Dermis blood vessel endothelial cell (primary cell): ENCODE measurements around the gene PSMD13. TPM values are rescaled to one million over a fixed set of nuclear protein-coding genes. Genes with fewer than 3 reads are reported as not detected.
"Not testable (repeated sequence)": the region's sequence is repeated elsewhere in the genome, so short reads cannot be mapped to it uniquely, and the experiment has no call there.

ENCODE experiments used
- DNase-seq: peaks from one replicate; pipeline ENCODE4 v3.0.0; 2010
- total RNA-seq: library from RNA; depleted of rRNA; stranded (reverse); fragments of >200 nt; gene quantifications from 2 replicates; pipeline ENCODE4 v1.2.3, GENCODE V29; 2014

PSMD13 gene
- total RNA-seq, 1 donor from 2014 or later: 183 TPM

GRCh38 chr11:278001-278951 lies 41.5 kb downstream of the PSMD13 start, which contains the start of gene NLRP6:
Gene NLRP6 (plus strand): TSS chr11:278407. CDS start chr11:278570, 163 bp downstream.
- DNase-seq: no peak

DNA sequence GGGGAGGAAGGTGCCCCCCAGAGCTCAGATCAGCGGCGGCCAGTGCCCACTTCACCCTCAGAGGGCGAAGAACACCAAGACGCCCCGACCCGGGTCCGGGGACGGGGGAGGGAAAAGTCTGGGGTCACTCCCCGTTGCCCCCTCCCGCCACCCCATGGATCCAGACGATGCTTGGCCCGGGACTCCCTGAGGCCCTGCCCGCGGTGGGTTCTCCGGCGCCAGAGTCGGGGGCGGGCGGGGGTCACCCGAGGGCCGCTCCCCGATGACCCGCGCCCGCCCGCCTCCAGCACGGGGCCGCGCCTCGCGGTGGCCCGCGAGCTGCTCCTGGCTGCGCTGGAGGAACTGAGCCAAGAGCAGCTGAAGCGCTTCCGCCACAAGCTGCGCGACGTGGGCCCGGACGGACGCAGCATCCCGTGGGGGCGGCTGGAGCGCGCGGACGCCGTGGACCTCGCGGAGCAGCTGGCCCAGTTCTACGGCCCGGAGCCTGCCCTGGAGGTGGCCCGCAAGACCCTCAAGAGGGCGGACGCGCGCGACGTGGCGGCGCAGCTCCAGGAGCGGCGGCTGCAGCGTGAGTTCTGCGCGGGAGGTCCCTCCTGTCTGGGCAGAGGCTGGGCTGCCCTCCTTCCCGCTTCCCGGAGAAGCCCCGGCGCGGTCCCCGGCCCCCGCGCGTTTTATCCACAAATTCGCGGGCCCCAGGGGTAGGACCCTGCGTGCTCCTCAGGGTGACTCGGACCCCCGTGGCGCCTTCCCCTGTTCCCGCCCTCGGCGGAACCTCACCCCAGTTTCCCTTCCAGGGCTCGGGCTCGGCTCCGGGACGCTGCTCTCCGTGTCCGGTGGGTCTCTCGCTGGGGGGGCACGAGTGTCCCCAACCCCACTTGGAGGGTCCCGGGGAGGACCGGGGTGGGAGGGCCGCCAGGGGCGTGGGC lies 42.5 kb downstream of the PSMD13 start:
- no peak for DNase-seq

DNA sequence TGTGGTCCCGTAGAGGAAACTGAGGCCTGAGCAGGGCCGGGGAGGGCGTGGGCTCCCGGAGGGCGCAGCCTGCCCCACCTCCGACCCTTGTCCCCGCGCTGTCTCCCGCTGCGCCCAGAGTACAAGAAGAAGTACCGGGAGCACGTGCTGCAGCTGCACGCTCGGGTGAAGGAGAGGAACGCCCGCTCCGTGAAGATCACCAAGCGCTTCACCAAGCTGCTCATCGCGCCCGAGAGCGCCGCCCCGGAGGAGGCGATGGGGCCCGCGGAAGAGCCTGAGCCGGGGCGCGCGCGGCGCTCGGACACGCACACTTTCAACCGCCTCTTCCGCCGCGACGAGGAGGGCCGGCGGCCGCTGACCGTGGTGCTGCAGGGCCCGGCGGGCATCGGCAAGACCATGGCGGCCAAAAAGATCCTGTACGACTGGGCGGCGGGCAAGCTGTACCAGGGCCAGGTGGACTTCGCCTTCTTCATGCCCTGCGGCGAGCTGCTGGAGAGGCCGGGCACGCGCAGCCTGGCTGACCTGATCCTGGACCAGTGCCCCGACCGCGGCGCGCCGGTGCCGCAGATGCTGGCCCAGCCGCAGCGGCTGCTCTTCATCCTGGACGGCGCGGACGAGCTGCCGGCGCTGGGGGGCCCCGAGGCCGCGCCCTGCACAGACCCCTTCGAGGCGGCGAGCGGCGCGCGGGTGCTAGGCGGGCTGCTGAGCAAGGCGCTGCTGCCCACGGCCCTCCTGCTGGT lies 43.4 kb downstream of the PSMD13 start:
- peak; percentile 53 for DNase-seq

- DNase-seq: no peak
These were observed 44.1 kb downstream of the PSMD13 start for GRCh38 chr11:280706-281485.

DNA sequence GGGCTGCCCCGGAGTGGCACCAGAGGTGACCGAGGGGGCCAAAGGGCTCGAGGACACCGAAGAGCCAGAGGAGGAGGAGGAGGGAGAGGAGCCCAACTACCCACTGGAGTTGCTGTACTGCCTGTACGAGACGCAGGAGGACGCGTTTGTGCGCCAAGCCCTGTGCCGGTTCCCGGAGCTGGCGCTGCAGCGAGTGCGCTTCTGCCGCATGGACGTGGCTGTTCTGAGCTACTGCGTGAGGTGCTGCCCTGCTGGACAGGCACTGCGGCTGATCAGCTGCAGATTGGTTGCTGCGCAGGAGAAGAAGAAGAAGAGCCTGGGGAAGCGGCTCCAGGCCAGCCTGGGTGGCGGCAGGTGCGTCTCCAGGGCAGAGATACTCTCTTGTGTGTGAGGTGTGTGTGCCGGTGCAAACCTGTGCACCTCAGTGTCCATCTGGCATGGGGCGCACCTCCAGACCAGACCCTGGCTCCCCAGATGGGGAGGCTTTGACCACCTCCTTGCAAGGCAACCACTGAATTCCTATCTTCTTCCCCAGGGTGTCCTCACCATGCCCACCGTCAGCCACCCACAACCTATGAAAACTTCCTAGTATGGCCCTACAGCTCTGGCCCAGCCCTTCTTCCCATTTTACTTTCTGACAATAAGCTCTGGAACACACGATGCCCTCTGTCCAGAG lies 44.8 kb downstream of the PSMD13 start:
- DNase-seq: no peak

DNA sequence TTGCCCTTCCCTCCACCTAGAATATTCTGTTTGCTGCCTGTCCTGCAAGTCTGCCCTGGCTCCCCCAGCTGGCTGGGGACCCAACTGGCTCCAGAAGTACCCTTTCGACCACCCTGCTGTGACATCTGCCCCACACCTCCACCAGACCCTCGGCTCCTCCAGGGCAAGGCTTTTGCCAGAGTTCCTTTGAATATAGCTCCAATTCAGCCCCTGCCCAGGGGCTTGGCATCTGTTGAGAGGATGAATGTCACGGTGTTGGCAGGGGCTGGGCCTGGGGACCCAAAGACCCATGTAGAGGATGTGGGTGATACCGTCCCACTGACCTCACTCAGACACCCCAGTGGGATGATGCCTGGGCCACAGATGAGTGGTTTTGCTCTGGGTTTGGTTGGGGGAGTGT lies 45.4 kb downstream of the PSMD13 start:
- DNase-seq: no peak

GRCh38 chr11:282630-283360 lies 46.0 kb downstream of the PSMD13 start:
- no peak for DNase-seq

DNA sequence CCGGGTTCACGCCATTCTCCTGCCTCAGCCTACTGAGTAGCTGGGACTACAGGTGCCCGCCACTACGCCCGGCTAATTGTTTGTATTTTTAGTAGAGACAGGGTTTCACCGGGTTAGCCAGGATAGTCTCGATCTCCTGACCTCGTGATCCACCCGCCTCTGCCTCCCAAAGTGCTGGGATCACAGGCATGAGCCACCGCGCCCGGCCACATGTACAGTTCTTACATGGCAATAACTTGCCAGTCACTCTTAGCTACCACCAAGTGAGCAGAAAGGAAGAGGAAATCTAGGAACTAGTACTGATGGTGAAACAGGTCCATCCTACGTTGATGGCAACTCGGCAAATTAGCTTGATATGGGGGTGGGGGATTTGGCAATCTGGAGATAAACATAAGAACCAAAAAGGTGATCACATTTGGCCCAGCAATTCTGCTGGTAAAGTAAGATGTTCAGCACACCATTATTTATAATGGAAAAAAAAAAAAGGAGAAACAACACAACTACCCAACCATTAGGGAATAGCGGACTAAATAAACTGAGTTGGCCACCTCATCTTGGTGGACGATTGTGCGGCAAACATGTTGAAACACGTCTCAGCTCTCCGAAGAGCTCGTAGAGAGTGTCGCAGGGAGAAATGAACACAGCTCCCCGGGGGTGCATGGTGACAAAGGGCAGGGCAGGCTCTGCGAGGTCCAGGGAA lies 46.8 kb downstream of the PSMD13 start:
- no peak for DNase-seq

- no peak for DNase-seq
These were observed 47.6 kb downstream of the PSMD13 start for GRCh38 chr11:284105-285020.

- DNase-seq: no peak
These were observed 48.5 kb downstream of the PSMD13 start for GRCh38 chr11:285021-285893.

- no peak for DNase-seq
These were observed 49.1 kb downstream of the PSMD13 start for GRCh38 chr11:285894-286220.

- DNase-seq: not testable (repeated sequence)
These were observed 50.4 kb downstream of the PSMD13 start for GRCh38 chr11:286977-287820.

DNA sequence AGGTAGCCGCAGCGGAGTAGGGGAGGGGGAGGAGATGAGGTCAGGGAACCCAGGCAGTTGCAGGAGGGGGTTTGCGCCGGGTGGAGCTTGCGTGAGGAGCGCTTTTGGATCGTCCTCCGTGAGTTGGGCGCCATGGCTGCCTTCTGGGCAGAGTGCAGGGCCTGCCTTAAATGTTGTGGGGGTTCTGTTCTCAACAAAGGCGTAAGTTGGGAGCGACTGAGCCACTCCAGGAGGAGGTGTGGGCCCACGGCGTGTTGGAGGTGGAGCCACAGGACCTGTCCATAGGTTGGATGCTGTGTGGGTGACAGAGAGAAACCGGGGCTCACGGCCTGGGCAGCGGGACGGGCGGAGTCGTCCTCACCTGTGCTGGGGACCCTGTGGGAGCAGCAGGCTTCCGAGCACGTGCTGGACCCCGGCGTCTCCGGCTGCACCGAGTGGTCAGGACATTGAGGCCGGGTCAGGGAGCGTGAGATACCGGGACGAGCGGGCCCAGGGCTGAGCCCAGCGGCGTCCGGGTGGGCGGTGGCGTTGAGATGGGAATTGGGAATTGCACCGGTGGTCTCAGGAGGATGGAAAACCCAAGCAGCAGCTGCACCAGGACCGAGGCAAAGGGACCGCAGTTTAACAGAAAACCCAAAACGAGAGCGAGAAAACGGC lies 51.2 kb downstream of the PSMD13 start:
- DNase-seq: no peak

- DNase-seq: peak; percentile 43
These were observed 52.0 kb downstream of the PSMD13 start, which contains the start of gene PGGHG for GRCh38 chr11:288478-289397. Gene PGGHG (plus strand): TSS chr11:289126. CDS start chr11:289817, 691 bp downstream.

DNA sequence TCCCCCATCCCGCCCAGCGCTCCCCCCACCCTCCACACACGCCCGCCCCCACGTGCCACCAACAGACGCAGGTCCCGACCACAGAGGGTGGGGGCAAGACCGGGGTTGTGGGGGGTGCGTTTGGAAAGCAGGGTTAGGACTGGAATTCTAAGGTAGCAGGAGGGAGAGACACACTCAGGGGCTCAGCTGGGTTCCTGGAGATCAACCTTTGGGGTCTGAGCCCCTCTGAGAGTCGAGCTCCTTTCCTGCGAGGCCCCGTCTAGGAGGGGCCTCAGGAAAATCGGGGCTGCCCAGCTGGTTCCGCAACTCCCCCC lies 52.6 kb downstream of the PSMD13 start:
- DNase-seq: no peak
